Retinal pigment epithelial cell (primary cell): ENCODE measurements around the gene PDGFA.

Source experiments
- DNase-seq: peaks from one replicate; pipeline ENCODE4 v3.0.0-alpha.2; 2010; ENCODE audit warnings: low read depth
- H3K4me3 ChIP-seq: 2 replicates; pipeline ENCODE4 v1.5.1; 2011; ENCODE audit warnings: mild to moderate bottlenecking, low read length, control low read depth, moderate library complexity
- CTCF ChIP-seq: conservative IDR thresholded peaks from 2 replicates; pipeline ENCODE4 v1.5.1; 2011; ENCODE audit warnings: low read depth, low read length, control low read depth, inconsistent platforms

The PDGFA gene

GRCh38 chr7:518630-519483, 789 bp downstream of the PDGFA start:
- no peak for TF ChIP-seq CTCF
- peak overlapping the region; percentile 56 for H3K4me3 ChIP-seq
- DNase-seq, result no peak

- H3K4me3 ChIP-seq, result peak overlapping the region; percentile 56
- no peak for DNase-seq
Measured at GRCh38 chr7:517774-518629, 1.6 kb downstream of the PDGFA start.

GRCh38 chr7:516606-517456, 2.8 kb downstream of the PDGFA start:
- H3K4me3 ChIP-seq, result peak overlapping the region; percentile 36
- no peak for TF ChIP-seq CTCF
- no peak for DNase-seq

More at GRCh38 chr7:517774-518629, 1.6 kb downstream of the PDGFA start:
- TF ChIP-seq CTCF, result no peak

- no peak for TF ChIP-seq CTCF
- no peak for DNase-seq
- no peak overlapping the region for H3K4me3 ChIP-seq
Measured at GRCh38 chr7:516216-516605, 3.4 kb downstream of the PDGFA start.

- DNase-seq, result no peak
- no peak for TF ChIP-seq CTCF
- no peak overlapping the region for H3K4me3 ChIP-seq
Measured at GRCh38 chr7:515628-516027, 4.0 kb downstream of the PDGFA start.

GRCh38 chr7:514651-515598, 4.7 kb downstream of the PDGFA start:
- no peak for TF ChIP-seq CTCF
- H3K4me3 ChIP-seq, result no peak overlapping the region
- no peak for DNase-seq
